Cardiac fibroblast (primary cell): Measurements from ENCODE around the gene HOTAIR.

Experiments
- DNase-seq, 2 donors: peaks; one replicate each; pipeline versions ENCODE4 v3.0.0 to v3.0.0-alpha.2; 2010; ENCODE audit warnings: low read depth in 2 of 2
- H3K4me3 ChIP-seq, 2 donors: replicated peaks in 1 of 2; 1 replicate in 1 of 2; 2 replicates in 1 of 2; pipeline ENCODE4 v1.5.1; 2011; ENCODE audit warnings: low read depth in 2 of 2, low read length in 2 of 2, mild to moderate bottlenecking in 2 of 2, moderate library complexity in 1 of 2
- CTCF ChIP-seq: IDR thresholded peaks from one replicate; pipeline ENCODE4 v1.5.1; 2011; ENCODE audit warnings: low read depth, mild to moderate bottlenecking, low read length, inconsistent platforms

Gene HOTAIR

GRCh38 chr12:53958128-53958527 lies 16.6 kb downstream of the HOTAIR start:
- DNase-seq = no peak
- TF ChIP-seq CTCF = no peak
- H3K4me3 ChIP-seq = no peak overlapping the region

GRCh38 chr12:53956914-53957536 lies 17.7 kb downstream of the HOTAIR start:
- no peak for TF ChIP-seq CTCF
- no peak overlapping the region for H3K4me3 ChIP-seq
- no peak for DNase-seq

- no peak for DNase-seq
- no peak overlapping the region for H3K4me3 ChIP-seq
- no peak for TF ChIP-seq CTCF
Observed at GRCh38 chr12:53956251-53956887, 18.4 kb downstream of the HOTAIR start.

GRCh38 chr12:53955776-53956250 lies 18.9 kb downstream of the HOTAIR start:
- no peak for DNase-seq
- H3K4me3 ChIP-seq = no peak overlapping the region
- TF ChIP-seq CTCF = no peak

- no peak for TF ChIP-seq CTCF
- DNase-seq = no peak
- H3K4me3 ChIP-seq = no peak overlapping the region
Observed at GRCh38 chr12:53955036-53955775, 19.5 kb downstream of the HOTAIR start.

- no peak for TF ChIP-seq CTCF
Observed at GRCh38 chr12:53954694-53955035, 20.1 kb downstream of the HOTAIR start, which contains the start of gene HOXC12. Gene HOXC12, plus strand, starts transcription at chr12:53954903. Its CDS starts 27 bp downstream, at chr12:53954930.

More at GRCh38 chr12:53954694-53955035, 20.1 kb downstream of the HOTAIR start, which contains the start of gene HOXC12:
- no peak within 1 kb of the TSS for H3K4me3 ChIP-seq
- DNase-seq = no peak
